DOHH2 (cell line): ENCODE measurements around the gene POSTN.

ENCODE experiments used
- CTCF ChIP-seq: fragments of 200-600 bp; sonication (generic); IDR thresholded peaks from one replicate; pipeline ENCODE4 v1.5.1; 2014; ENCODE audit warnings: antibody characterized with exemption, mild to moderate bottlenecking, low read depth, low read length; ENCODE audit not compliant: poor library complexity, severe bottlenecking
- EZH2phosphoT487 ChIP-seq: fragments of 200-600 bp; sonication (generic); IDR thresholded peaks from 2 replicates; pipeline ENCODE4 v1.6.1; 2017; ENCODE audit warnings: borderline replicate concordance, mild to moderate bottlenecking, antibody characterized with exemption, low read length, moderate library complexity, mixed read lengths

- TF ChIP-seq CTCF, result no peak
- no peak for TF ChIP-seq EZH2phosphoT487
Measured at GRCh38 chr13:37596805-37597204, 1.8 kb downstream of the POSTN start.
